SK-N-SH (cell line): ENCODE results near the gene MCTP1.

Experiments used
- EP300 ChIP-seq, 2 experiments: IDR thresholded peaks; 2 replicates each; pipeline versions ENCODE4 v1.4.0 to v1.6.1; 2012; ENCODE audit warnings: borderline replicate concordance in 1 of 2, low read depth in 1 of 2, low read length in 1 of 2
- EZH2phosphoT487 ChIP-seq: fragments of 200-600 bp; sonication (generic); IDR thresholded peaks from 2 replicates; pipeline ENCODE4 v1.6.1; 2017; ENCODE audit warnings: low read depth, mixed run types, mild to moderate bottlenecking, antibody characterized with exemption, moderate library complexity, borderline replicate concordance
- GATA2 ChIP-seq: sonication (generic); formaldehyde crosslinking; IDR thresholded peaks from 2 replicates; pipeline ENCODE4 v1.5.0; 2020; ENCODE audit warnings: mild to moderate bottlenecking, missing genetic modification reagents
- MXI1 ChIP-seq: IDR thresholded peaks from 2 replicates; pipeline ENCODE4 v1.6.1; 2012; ENCODE audit warnings: mild to moderate bottlenecking, low read depth, low read length, improper control_type of control experiment
- POLR2AphosphoS5 ChIP-seq: IDR thresholded peaks from 2 replicates; pipeline ENCODE4 v1.6.1; 2012; ENCODE audit warnings: low read depth, low read length
- RAD21 ChIP-seq: IDR thresholded peaks from 2 replicates; pipeline ENCODE4 v1.6.1; 2012; ENCODE audit warnings: mild to moderate bottlenecking, low read length
- RCOR1 ChIP-seq: fragments of 150-350 bp; IDR thresholded peaks from 2 replicates; pipeline ENCODE4 v1.6.1; 2017; ENCODE audit warnings: antibody characterized with exemption, low read length
- RXRA ChIP-seq: IDR thresholded peaks from 2 replicates; pipeline ENCODE4 v1.4.0; 2012; ENCODE audit warnings: low read depth, mild to moderate bottlenecking, borderline replicate concordance
- TF ChIP-seq, protein P1 (sequence below): fragments of 200-600 bp; sonication (generic); IDR thresholded peaks from 2 replicates; pipeline ENCODE4 v1.6.1; 2017; ENCODE audit warnings: antibody characterized with exemption, mild to moderate bottlenecking, moderate library complexity
- TF ChIP-seq, protein P2 (sequence below): IDR thresholded peaks from 2 replicates; pipeline ENCODE4 v1.6.1; 2012; ENCODE audit warnings: mild to moderate bottlenecking, low read depth, low read length, moderate library complexity
- TF ChIP-seq, protein P3 (sequence below): IDR thresholded peaks from 2 replicates; pipeline ENCODE4; 2012

DNA sequence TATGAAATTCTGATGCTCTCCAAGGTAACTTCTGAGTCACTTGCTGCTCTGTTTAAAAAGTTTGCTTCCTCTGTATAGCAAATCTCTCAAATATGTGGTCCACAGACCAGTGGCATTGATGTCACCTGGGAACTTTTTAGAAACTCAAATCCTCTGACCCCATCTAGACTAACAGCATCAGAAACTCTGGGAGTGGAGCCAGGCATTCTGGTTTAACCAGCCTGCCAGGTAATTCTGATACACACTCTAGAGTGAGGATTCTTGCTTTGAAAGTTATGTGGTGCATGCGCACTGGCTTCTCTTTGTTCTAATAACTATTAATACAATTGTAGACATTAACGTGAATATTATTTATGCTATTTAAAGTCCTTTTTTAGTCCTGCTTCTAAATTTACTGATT, 368.3 kb downstream of the MCTP1 start:
- no peak for TF ChIP-seq MXI1
- TF ChIP-seq, protein P1, sequence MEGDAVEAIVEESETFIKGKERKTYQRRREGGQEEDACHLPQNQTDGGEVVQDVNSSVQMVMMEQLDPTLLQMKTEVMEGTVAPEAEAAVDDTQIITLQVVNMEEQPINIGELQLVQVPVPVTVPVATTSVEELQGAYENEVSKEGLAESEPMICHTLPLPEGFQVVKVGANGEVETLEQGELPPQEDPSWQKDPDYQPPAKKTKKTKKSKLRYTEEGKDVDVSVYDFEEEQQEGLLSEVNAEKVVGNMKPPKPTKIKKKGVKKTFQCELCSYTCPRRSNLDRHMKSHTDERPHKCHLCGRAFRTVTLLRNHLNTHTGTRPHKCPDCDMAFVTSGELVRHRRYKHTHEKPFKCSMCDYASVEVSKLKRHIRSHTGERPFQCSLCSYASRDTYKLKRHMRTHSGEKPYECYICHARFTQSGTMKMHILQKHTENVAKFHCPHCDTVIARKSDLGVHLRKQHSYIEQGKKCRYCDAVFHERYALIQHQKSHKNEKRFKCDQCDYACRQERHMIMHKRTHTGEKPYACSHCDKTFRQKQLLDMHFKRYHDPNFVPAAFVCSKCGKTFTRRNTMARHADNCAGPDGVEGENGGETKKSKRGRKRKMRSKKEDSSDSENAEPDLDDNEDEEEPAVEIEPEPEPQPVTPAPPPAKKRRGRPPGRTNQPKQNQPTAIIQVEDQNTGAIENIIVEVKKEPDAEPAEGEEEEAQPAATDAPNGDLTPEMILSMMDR = no peak
- no peak for TF ChIP-seq EP300 (IDR thresholded peaks at IDR 0.05; ENCODE audit: borderline replicate concordance in 1 of 2, low read depth in 1 of 2, low read length in 1 of 2)
- TF ChIP-seq RAD21 = no peak
- TF ChIP-seq, protein P2, sequence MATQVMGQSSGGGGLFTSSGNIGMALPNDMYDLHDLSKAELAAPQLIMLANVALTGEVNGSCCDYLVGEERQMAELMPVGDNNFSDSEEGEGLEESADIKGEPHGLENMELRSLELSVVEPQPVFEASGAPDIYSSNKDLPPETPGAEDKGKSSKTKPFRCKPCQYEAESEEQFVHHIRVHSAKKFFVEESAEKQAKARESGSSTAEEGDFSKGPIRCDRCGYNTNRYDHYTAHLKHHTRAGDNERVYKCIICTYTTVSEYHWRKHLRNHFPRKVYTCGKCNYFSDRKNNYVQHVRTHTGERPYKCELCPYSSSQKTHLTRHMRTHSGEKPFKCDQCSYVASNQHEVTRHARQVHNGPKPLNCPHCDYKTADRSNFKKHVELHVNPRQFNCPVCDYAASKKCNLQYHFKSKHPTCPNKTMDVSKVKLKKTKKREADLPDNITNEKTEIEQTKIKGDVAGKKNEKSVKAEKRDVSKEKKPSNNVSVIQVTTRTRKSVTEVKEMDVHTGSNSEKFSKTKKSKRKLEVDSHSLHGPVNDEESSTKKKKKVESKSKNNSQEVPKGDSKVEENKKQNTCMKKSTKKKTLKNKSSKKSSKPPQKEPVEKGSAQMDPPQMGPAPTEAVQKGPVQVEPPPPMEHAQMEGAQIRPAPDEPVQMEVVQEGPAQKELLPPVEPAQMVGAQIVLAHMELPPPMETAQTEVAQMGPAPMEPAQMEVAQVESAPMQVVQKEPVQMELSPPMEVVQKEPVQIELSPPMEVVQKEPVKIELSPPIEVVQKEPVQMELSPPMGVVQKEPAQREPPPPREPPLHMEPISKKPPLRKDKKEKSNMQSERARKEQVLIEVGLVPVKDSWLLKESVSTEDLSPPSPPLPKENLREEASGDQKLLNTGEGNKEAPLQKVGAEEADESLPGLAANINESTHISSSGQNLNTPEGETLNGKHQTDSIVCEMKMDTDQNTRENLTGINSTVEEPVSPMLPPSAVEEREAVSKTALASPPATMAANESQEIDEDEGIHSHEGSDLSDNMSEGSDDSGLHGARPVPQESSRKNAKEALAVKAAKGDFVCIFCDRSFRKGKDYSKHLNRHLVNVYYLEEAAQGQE = no peak
- no peak for TF ChIP-seq RCOR1
- no peak for TF ChIP-seq GATA2 (CRISPR knock-in tag)
- no peak for TF ChIP-seq EZH2phosphoT487
- TF ChIP-seq, protein P3, sequence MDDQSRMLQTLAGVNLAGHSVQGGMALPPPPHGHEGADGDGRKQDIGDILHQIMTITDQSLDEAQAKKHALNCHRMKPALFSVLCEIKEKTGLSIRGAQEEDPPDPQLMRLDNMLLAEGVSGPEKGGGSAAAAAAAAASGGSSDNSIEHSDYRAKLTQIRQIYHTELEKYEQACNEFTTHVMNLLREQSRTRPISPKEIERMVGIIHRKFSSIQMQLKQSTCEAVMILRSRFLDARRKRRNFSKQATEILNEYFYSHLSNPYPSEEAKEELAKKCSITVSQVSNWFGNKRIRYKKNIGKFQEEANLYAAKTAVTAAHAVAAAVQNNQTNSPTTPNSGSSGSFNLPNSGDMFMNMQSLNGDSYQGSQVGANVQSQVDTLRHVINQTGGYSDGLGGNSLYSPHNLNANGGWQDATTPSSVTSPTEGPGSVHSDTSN = no peak
- TF ChIP-seq POLR2AphosphoS5 = no peak
- no peak for TF ChIP-seq RXRA
